ENCODE results near the gene CTNNA2. TPM values are rescaled to one million over a fixed set of nuclear protein-coding genes. Genes with fewer than 3 reads are reported as not detected.

The CTNNA2 gene
- total RNA-seq, 6 donors from 2014 or later: not detected

DNA sequence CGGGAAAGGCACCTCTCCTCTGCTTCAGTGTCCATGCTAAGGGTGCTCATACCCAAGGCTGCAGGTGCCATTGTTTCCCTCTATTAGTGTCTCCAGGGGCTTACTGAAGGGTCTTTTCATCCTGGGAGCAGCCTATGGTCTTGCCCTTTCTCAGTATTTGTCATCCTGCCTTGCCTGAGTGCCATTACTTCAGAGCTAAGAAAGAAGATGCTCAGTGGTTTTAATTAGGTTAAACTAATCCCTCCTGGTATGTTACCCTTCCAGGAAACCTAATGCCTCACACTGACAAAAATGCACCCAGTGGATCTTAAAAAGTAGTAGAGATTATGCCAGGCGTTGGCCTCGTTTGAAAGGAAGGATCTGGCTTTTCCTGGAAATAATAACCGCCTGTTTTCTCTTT lies 640.3 kb downstream of the CTNNA2 start:
- Histone ChIP-seq H3K4me3 (no peak overlapping the region), H3K9me3 (no peaks in the 10 kb centered on the region), H3K4me1 (no peaks in the 10 kb centered on the region), H3K36me3 (no peaks in the 10 kb centered on the region), H3K27me3 (no peaks in the 10 kb centered on the region), H3K27ac (no peak overlapping the region)
- DNase-seq (no peak), ATAC-seq (ENCODE audit: low FRiP score in 2 of 2) (no peak)
- no peak for TF ChIP-seq POLR2AphosphoS5 (IDR thresholded peaks at IDR 0.05)
- TF ChIP-seq, protein P1, sequence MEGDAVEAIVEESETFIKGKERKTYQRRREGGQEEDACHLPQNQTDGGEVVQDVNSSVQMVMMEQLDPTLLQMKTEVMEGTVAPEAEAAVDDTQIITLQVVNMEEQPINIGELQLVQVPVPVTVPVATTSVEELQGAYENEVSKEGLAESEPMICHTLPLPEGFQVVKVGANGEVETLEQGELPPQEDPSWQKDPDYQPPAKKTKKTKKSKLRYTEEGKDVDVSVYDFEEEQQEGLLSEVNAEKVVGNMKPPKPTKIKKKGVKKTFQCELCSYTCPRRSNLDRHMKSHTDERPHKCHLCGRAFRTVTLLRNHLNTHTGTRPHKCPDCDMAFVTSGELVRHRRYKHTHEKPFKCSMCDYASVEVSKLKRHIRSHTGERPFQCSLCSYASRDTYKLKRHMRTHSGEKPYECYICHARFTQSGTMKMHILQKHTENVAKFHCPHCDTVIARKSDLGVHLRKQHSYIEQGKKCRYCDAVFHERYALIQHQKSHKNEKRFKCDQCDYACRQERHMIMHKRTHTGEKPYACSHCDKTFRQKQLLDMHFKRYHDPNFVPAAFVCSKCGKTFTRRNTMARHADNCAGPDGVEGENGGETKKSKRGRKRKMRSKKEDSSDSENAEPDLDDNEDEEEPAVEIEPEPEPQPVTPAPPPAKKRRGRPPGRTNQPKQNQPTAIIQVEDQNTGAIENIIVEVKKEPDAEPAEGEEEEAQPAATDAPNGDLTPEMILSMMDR (IDR thresholded peaks at IDR 0.05): no peak
- no peak for TF ChIP-seq EP300 (IDR thresholded peaks at IDR 0.05)
- TF ChIP-seq POLR2A (IDR thresholded peaks at IDR 0.05): no peak
- 69 to 76% methylated on average over 4 of the region's 4 CpGs for WGBS, 2 donors

DNA sequence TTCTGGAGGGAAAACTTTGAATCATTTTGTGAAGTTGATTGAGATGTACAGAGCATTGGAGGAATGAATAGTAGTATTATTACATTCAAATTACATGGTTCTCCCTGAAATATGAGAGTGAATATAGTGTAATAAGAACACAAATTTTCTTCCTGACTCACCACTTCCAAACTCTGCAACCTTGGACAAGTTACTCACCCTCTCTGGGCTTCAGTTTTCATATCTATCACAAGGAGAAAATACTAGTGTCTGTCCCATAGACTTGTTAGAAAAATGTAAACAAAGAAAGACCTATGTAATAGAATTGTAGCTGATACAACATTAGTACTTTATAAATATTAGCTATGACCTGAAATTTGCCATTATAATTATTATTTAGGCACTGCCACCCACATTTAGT lies 640.9 kb downstream of the CTNNA2 start:
- no peak for TF ChIP-seq EP300 (IDR thresholded peaks at IDR 0.05)
- no peak overlapping the region for H3K4me3 ChIP-seq

DNA sequence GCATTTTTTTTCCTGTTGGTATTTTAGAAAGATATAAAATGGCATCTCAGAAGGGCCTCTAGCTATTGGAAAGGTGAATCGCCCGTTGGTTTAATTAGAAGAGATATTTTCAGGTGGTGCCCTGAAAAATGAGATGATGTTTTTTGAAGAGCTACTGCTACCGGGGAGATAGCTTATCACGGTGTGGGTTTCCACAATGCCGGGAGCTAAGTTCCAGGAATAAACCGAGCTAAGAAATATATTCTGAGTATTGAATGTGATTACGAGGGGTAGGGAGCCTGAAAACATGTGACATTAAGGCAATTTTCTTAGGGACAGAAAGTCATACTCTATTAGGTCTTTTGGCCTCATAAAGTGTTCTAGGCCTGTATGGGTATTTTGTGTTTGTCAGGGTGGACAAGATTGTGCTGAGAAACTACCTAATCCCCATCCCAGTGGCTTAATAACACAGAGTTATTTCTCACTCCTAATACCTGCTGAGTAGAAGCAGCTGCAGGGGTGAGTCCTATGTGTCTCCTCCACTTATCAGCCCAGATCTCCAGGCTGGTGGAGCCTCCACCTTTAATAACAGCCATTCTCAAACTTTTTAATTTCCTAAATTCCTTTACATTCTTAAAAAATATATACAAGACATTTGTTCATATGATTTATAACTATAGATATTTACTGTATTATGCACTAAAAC lies 641.5 kb downstream of the CTNNA2 start:
- Histone ChIP-seq H3K4me1 (no peaks in the 10 kb centered on the region), H3K4me3 (no peak overlapping the region), H3K27ac (no peak overlapping the region), H3K9me3 (no peaks in the 10 kb centered on the region), H3K27me3 (no peaks in the 10 kb centered on the region), H3K36me3 (no peaks in the 10 kb centered on the region)
- 80 to 92% methylated on average over 7 of the region's 7 CpGs for WGBS, 2 donors
- ATAC-seq (ENCODE audit: low FRiP score in 2 of 2) (no peak), DNase-seq (no peak)
- TF ChIP-seq EP300 (IDR thresholded peaks at IDR 0.05) (no peak), POLR2AphosphoS5 (IDR thresholded peaks at IDR 0.05) (no peak), POLR2A (IDR thresholded peaks at IDR 0.05) (no peak)
- TF ChIP-seq, protein P1 (IDR thresholded peaks at IDR 0.05): no peak

More for the DNA sequence above, 640.9 kb downstream of the CTNNA2 start:
- Histone ChIP-seq H3K36me3 (no peaks in the 10 kb centered on the region), H3K27ac (no peak overlapping the region), H3K9me3 (no peaks in the 10 kb centered on the region), H3K4me1 (no peaks in the 10 kb centered on the region), H3K27me3 (no peaks in the 10 kb centered on the region)
- ATAC-seq (ENCODE audit: low FRiP score in 2 of 2): no peak
- DNase-seq: no peak

DNA sequence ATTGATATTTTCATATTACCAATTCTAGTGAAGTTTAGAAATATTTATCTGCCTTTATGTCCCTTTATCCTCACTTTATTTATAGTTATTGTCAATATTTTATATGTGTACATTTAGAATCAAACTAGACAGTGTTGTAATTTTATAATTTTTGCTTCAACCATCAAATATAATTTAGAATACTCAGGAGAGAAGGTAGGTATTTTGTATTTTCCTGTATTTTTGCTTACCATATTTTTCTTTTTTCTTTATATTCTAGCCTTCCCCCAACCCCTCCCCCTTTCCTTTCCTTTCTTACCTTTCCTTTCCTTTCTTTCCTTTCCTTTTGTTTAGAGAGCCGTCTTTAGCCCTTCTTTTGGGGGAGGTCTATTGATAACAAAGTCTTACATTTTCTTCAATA lies 651.5 kb downstream of the CTNNA2 start:
- no peak for ATAC-seq (ENCODE audit: low FRiP score in 2 of 2)
- Histone ChIP-seq H3K4me1 (no peaks in the 10 kb centered on the region), H3K36me3 (no peaks in the 10 kb centered on the region), H3K27me3 (no peaks in the 10 kb centered on the region), H3K27ac (no peak overlapping the region), H3K4me3 (no peak overlapping the region), H3K9me3 (no peaks in the 10 kb centered on the region)
- TF ChIP-seq POLR2AphosphoS5 (IDR thresholded peaks at IDR 0.05) (no peak), EP300 (IDR thresholded peaks at IDR 0.05) (no peak), POLR2A (IDR thresholded peaks at IDR 0.05) (no peak)
- TF ChIP-seq, protein P1 (IDR thresholded peaks at IDR 0.05): no peak
- no peak for DNase-seq
- 61 to 75% methylated on average over 1 of the region's 1 CpG for WGBS, 2 donors

DNA sequence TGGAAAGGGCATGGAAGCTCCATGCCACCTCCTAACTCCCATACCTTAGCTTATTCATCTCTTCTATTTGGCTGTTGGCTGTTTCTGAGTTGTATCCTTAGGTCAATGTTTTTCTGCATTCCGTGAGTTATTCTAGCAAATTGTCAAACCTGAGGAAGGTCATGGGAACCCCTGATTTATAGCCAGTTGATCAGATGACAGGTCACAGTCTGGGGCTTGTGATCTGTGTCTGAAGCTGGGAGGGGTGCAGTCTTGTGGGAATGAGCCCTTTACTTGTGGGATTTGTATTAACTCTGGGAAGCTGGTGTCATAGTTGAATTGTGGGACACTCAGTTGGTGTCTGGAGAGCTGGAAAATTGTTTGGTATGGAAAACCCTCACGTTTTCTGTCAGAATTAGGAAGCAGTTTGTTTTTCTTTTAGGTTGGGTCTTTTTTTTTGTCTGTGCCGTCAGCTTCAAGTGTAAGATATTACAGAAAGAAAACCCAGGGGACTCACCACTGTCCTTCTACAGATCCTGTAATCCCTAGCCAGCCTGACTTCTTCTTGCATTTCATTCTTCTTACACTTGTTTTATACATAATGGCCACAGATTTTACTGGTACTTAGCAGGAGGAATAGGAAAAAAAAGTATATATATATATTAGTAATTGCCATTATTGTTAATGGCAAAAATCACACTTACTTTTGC lies 653.8 kb downstream of the CTNNA2 start:
- ATAC-seq (ENCODE audit: low FRiP score in 2 of 2) (no peak), DNase-seq (no peak)
- WGBS, 2 donors: 64 to 70% methylated on average over 3 of the region's 3 CpGs
- Histone ChIP-seq H3K27me3 (no peaks in the 10 kb centered on the region), H3K9me3 (no peaks in the 10 kb centered on the region), H3K4me1 (no peaks in the 10 kb centered on the region), H3K36me3 (no peaks in the 10 kb centered on the region), H3K27ac (no peak overlapping the region), H3K4me3 (no peak overlapping the region)
- TF ChIP-seq EP300 (IDR thresholded peaks at IDR 0.05): no peak
- TF ChIP-seq, protein P1 (IDR thresholded peaks at IDR 0.05): no peak
- no peak for TF ChIP-seq POLR2A (IDR thresholded peaks at IDR 0.05)
